Activated CD4-positive, alpha-beta T cell treated with anti-CD3 and anti-CD28 coated beads for 4 hours (primary cell): ENCODE results near the gene ADCK1.
"Not testable (repeated sequence)": the region's sequence is repeated elsewhere in the genome, so short reads cannot be mapped to it uniquely, and the experiment has no call there.

Experiments used
- DNase-seq, 2 donors: peaks; one replicate each; pipeline ENCODE4 v3.0.0-alpha.2; 2020

The ADCK1 gene

DNA sequence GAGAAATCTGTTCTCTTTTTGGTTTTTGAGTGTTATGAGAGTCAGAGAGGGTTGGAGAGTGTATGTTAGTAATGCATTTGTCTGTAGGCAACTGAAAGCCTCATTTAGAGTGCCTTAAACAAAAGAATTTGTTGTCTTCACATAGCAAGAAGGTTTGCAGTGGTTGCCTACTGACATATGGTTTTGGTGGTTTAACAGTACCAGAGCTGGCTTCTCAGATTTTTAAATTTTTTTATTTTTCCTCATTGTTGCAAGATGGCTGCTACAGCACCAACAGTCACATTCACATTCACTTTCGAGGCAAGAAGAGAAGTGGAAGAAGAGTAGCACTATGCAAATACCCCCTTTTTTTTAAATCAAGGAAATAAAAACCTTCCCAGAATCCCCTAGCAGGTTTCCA, 106.5 kb downstream of the ADCK1 start:
- no peak for DNase-seq

DNA sequence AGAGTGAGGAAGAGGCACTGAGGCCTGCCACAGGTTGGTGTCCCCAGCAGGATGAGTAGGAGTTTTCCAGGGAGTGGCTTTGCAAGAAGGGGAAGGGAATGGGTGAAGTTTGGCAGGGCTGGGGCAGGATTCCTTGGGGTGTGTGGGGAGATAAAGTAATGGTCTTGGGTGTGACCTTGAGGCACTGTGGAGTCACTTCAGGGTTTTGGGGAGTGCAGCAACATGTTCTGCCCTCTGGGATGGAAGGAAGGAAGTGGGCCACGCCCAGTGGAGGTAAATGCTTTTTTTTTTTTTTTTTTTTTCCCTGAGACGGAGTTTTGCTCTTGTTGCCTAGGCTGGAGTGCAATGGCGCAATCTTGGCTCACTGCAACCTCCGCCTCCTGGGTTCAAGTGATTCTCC, 108.9 kb downstream of the ADCK1 start:
- DNase-seq = no peak

DNA sequence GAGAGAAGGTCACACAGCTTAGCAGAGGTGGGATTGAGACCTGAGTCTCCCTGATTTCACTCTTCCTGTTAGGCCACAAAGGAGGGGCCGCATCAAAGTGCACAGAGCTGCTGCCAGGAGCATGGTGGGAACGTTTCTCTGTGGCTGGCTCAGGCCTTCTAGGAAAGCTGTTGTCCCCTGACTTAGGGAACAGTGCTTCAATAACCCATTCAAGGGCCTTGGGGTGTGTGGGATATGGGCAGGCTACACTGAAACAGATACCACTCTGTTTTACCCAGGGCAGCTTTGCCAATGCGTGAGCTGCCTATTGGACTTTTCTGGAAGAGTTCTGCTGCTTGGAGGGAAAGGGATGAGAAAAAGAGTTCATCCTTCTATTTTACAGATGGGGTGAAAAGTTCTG, 110.0 kb downstream of the ADCK1 start:
- DNase-seq = no peak

DNA sequence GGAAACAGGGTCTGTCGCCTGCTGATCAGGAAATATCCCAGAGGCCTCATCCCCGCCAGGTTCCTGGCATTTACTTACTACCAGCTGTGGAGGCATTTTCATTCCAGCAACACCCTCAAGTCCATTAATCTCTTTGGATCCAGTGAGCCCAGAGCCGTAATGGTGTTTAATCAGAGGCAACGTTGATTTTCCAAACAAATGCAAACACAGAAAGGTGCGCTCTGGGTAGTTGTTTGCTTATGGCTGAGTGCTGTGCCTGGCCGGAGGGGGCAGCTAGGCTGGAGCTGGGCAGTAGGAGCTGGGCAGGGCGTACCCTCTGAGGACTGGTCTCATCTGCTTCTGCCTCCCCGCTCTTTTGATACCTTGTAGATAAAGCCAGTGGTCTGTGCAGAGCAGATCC, 110.6 kb downstream of the ADCK1 start:
- no peak for DNase-seq

DNA sequence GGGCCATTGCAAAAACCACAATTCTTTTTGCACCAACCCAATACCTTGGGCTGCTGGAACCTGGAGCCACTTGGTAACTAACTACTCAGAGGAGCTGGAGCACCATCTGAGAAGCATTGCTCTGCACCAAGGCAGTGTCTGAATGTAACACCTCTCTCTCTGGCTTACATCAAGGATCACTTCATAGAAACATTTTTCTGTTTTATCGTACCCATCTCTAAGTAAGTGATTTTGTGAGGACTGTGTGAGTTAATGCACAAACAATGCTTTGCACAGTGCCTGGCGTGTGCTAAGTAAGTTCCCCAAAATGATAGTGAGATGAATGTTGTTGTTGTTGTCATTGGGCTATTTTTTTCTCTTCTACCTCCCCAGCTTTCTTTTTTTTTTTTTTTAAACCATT, 111.4 kb downstream of the ADCK1 start:
- DNase-seq = no peak

DNA sequence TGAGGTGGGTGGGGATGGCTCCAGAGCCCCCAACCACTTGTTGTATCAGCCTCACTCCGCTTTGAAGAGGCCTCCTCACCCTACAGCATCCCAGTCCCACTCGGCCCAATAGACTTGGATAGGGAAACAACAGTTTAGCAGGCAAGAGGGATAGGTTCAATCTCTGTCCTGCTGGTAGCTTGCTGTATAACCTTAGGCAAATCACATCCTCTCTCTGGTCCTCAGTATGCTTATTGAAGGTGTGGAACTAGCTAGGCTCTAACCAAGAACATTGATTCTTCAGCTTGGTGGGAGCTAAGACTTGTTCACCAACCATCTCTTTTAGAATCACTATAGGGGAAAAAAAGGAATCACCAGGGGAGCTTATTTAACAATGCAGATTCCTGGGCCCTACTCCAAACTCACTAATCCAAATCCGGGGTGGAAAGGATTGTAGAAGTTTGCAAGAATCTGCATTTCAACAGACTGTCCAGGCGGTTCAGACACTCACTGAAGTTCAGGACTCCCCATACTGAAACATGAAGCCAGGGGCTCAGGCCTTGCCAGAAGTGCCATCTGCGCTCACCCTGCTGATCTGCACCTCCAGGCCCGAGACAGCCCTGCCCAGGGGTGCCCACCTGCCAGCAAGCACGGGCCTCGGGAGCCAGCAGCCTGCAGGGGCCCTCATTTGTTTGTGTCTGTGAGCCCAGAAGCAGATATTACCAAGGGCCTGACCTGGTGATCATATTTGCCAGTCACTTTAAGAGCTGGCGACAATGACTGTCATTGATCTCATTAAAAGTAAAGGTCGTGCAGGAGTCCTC, 113.0 kb downstream of the ADCK1 start:
- DNase-seq = no peak

DNA sequence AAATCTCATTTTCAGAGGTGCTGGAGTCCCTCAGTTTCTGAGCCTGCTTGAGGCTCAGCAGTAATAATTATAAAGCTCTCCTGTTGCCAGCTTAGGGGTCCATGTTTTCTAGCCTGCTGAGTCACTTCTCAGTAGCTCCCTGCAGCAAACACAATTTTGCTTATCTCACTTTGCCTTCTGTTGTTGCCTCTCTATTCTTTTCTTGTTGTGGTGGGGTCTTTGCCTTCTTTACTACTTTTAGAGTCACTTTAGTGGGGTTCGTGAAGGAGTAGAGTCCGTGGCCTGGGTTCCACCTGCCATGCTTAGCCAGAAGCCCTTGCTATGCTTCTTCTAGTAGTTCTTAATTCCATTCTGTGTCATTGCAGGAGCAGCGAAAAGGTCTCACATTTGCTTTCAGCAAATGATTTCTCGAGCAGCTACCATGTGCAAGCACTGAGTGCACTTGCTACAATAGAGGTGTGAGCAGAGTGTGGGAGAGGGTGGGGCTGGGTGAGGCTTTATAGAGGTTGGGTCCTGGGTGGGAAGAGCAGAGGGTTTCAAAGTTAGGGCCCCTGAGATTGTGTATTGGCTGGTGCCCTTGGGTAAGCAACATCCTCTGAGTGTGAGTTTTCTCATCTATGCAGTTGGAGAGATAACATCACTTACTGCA, 114.3 kb downstream of the ADCK1 start:
- no peak for DNase-seq

DNA sequence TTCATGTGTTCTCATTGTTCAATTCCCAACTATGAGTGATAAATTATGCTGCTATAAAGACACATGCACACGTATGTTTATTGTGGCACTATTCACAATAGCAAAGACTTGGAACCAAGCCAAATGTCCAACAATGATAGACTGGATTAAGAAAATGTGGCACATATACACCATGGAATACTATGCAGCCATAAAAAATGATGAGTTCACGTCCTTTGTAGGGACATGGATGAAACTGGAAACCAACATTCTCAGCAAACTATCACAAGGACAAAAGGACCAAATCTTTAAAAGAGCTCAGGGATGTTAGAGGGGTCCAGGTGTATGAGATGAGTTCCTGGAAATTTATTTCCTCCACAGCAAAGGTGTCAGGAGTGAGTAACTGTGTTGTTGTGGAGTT, 115.5 kb downstream of the ADCK1 start:
- not testable (repeated sequence) for DNase-seq

DNA sequence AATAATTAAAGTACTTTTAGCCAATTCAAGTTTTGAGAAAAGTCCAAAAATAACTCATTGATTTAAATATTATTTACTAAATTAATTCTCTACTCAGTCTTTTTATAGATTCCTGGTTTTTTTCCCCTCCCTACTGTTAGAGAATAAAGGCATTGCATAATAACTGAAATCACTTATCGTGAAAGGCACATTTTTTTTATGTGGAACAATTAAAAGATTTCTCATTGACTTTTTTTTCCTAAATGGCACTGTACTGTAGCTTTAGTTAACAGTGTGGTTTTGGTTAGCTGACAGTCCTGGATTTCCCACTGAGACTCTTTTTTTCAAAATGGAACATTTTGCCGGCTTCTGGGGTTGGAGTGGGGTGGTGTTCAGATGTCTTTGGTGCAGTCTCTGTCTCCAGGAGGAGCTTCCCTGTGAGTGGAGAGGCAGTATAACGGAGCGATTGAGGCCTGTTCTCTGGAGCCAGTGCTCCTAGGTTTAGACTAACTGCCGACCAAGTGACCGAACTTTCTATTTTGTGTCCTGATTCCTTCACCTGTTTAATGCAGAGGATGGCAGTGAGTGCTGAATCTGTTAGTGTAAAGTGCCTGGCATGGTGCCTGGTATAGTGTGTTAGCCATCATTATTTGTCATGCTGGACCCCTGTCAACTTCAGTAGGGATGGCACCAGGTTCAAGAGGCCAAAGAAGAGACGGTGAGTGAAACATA, 117.7 kb downstream of the ADCK1 start:
- no peak for DNase-seq

DNA sequence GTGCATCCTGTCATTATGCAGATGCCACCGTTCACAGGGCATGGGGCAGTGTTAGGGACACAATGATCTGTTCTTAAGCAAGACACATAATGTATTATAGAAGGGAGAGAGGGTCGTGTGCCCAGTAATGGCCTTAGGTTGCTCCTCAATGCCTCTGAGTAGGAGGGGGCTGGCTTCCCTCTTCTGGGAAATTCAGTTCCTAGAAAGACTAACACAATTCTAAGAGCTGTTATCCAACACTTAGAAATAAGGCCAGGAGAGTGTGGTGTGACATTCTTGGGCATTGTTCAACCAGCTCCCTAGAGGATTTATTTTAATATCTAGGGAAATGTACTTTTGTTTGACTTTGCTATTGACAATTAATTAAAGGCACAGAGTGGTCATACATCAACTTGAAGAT, 118.5 kb downstream of the ADCK1 start:
- DNase-seq = no peak

DNA sequence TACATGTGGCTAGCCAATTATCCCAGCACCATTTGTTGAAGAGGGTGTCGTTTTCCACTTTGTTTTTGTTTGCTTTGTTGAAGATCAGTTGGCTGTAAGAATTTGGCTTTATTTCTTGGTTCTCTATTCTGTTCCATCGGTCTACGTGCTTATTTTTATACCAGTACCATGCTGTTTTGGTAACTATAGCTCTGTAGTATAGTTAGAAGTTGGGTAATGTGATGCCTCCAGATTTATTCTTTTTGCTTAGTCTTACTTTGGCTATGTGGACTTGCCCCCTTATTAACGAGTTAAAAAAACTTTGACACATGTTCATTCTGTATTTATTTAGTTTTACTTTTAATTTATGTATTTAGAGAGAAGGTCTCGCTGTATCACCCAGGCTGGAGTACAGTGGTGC, 120.4 kb downstream of the ADCK1 start:
- DNase-seq = no peak

DNA sequence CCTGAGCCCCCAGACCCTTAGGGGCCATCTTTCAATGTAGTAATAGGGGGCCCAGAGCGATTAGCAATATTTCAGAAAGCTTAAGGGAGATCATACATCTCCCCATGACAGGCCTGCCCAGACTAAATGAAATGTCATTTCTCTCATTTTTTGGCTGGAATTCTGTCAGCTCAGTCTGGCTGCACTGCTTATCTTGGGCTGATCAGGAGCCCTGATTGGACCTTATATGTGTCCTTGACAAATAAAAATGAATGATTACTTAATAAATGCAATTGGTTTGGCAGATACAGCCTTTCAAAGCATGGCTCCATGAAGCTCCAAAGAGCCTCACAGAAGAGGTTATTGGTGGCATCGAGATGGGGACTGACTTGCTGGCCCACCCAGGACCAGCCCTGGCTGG, 121.9 kb downstream of the ADCK1 start:
- DNase-seq = no peak

DNA sequence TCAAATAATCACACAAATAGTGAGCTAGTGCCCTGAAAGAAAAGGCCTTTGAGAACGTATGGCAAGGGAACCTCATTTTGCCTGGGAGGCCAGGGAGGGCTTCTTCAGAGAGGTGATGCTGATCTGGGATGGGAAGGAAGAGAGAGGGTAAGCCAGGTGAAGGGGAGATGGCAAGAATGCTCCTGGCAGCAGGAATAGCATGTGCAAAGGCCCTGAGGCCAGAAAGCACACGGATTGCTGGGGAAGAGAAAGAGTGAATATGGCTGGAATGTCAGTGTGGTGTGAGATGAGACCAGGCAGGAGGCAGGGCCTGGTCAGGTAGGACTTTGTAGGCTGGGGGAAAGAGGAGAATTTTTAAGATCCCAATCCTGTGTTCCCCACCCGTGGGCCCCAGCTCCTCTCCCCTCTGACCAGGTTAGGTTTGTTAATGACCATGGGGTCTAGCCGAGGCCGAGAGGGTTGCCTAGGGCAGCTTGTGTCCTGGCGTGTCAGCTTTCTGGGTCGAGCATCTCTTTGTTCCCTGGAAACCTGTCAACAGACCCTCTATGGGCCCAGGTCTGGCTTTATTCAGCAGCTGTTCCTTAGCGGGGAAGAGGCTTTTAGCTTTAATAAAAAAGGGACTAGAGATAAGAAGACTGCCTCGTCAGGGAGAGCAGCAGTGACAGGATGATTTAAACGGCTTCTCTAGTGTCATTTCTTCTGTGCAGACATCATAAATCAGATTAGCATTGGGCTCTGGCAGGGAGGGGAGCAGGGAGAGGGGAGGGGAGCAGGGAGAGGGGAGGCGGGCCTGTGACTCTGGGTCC, 123.4 kb downstream of the ADCK1 start:
- DNase-seq = no peak

DNA sequence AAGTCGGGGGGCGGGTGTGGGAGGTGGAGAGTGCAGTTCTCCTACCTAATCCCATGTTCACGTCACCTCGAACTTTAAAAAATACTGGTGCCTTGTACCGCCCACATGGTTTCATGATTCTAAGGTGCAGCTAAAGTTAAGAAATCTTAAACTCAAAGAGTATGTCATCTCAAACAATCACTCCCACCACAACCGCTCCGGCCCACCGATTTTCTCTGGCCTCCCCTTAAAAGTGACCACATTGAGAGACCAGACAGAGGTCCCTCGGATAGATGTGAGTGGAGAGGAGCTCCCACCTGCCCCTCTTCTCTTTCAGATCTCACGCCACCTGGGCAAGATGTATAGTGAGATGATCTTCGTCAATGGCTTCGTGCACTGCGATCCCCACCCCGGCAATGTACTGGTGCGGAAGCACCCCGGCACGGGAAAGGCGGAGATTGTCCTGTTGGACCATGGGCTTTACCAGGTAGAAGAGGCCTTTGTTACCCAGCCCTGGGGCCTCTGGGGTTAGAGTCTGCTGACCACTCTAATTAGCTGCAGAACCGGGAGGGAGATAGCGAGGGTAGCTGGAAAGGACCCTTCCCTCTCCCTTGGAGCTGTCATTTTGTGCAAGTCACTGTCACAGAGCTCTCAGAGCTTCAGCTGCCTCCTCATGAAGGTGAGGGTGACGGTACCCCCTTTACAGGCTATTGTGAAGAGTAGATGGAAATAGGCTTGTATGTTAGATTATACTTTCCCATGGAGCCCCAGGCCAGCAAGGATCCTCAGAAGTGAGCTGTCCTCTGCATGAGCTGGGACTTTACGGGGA, 124.4 kb downstream of the ADCK1 start:
- DNase-seq = no peak

DNA sequence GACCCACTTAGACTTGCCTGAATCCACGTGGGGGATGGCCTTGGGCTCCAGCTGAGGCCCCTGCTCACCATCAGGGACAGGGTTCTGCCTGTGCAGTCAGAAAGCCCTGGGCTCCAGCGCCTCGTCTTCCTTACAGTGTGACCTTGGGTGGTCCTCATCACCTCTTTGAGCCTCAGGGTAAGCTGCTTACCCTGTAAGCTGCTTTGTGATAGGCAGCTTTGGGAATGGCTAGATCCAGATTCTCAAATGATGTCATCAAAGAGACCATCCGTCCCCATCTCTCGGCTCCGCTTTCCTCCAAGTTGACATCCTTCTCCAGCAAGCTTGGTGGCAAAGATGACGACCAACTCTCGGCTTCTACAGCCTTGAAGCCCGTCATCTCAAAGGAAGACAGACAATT, 127.0 kb downstream of the ADCK1 start:
- DNase-seq = no peak

DNA sequence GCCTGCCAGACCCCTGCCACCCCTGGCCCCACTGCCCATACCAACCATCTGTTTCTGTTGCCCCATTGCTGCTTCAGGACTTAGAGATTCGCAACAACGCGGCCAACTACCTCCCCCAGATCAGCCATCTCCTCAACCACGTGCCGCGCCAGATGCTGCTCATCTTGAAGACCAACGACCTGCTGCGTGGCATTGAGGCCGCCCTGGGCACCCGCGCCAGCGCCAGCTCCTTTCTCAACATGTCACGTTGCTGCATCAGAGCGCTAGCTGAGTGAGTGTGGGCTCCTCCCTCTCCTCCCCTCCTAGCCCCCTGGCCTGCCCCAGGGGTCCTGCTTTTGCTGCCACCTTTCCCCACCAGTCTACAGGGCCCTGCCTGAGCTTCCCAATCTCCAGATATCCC, 131.5 kb downstream of the ADCK1 start:
- DNase-seq = no peak

DNA sequence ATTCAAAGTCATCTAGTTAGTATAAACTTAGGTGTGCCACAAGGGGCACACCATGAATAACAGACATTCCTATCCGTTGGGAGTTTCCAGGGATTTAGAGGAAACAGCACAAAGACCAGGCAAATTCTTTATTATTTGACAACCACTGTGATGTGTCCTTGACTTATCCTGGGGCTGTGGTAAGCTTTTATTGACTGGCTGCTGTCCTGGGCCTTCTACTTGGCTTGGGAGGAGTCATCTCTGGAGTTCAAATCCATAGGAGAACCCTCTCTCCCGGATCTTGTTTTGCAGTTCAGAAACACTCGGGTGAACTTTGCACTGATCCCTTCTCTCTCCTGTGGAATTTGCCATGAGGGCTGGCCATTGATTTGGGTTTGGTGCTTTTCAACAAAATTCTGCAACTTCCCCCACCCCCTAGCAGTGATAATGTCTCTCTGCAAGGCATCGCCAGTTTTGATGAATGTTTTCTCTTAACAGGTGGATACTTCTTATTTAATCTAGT, 136.3 kb downstream of the ADCK1 start:
- DNase-seq = no peak

DNA sequence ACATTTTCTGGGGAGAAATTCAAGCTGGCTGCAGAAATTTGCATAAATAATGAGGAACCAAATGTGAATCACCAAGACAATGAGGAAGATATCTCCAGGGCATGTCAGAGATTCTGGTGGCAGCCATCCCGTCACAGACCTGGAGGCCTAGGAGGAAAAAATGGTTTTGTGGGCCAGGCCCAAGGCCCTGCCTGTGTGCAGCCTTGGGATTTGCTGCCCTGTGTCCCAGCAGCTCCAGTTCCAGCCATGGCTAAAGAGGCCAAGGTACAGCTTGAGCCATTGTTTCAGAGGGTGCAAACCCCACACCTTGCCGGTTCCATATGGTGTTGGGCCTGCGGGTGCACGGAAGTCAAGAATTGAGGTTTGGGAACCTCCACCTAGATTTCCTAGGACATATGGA, 147.5 kb downstream of the ADCK1 start:
- DNase-seq = no peak

DNA sequence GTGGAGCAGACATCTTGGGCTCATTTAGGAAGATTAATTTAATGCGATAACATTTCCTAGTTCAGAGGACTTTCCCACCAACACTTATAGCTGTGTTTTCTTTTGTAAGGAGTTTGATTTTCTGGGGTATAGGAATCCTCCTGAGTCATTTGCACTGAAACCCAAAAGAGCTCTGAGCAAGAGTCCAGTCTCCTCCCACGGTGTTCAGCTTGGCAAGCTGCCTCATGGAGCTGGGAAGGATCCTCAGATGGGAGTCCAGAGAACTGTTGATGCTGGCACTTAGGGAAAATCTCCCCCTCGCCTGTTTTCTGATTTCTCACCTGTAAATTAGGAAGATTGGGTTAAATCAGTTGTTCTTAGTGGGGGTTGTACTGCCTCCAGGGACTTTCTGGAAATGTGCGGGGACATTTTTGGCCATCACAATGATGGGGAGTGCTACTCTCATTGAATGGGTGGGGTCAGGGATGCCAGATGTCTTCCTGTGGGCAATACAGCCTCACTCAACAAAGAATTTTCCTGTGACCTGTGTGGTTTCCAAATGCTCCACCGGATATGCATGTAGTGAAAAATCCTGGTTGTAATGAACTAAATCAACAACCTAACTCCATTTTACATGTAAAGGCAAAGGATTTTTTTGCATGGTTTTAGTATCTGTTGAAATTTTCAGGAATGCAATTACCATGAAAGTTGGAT, 150.6 kb downstream of the ADCK1 start:
- no peak for DNase-seq

DNA sequence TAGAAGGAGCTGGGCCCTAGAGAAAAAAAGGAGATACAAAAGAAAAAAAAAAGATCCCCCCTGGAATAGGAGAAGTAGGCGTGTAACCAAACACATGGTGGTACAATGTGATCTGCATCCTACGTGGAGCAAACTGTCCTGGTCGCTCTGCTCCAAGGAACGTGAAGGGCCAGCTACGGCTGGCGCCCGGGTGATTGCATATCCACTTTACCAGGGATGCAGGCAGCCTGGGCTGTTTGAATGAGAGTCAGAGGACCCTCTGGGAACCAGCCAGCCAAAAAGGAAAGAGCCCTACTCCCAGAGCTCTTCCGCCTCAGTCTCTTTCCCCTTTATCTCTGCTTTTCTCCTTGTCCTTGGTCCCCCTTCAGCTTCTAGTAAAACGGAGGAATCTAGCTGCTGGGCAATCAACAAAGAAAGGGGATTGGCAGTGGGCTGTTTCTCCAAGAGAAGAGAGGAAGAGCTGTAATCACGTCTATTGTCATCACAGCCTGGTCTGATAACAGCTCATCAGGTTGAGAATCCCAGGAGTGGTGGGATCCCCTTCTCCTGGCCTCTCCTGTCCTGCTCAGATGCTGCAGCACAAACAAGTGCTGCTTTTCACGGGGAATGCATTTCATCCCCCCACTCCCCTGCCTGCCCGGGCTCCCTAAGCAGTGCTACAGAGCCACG, 156.0 kb downstream of the ADCK1 start:
- no peak for DNase-seq

DNA sequence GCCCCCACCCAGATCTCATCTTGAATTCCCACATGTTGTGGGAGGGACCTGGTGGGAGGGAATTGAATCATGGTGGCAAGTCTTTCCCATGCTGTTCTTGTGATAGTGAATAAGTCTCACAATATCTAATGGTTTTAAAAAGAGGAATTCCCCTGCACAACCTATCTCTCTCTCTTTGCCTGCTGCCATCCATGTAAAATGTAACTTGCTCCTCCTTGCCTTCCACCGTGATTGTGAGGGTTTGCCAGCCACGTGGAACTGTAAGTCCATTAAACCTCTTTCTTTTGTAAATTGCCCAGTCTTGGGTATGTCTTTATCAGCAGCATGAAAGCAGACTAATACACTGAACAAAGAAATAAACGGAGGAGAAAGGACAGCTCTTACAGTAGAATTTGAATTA, 159.8 kb downstream of the ADCK1 start:
- DNase-seq = not testable (repeated sequence)
